ENCODE data around the gene SLC25A5. TPM values are rescaled to one million over a fixed set of nuclear protein-coding genes. Genes with fewer than 3 reads are reported as not detected.
A peak's percentile ranks its signal among the peaks of the same experiment; 100 is the strongest.

Gene SLC25A5

GRCh38 chrX:119516157-119516702 lies 48.0 kb downstream of the SLC25A5 start:
- Histone ChIP-seq H3K27ac (replicated peaks; ENCODE audit: low read length) (no peak overlapping the region), H3K9me3 (replicated peaks in 1 of 2; ENCODE audit: control insufficient read depth in 2 of 2, insufficient read depth in 1 of 2, low read depth in 1 of 2, low read length in 2 of 2) (no peaks in the 10 kb centered on the region), H2BK15ac (ENCODE audit: low read length) (no peak overlapping the region), H2BK120ac (ENCODE audit: low read depth, low read length) (no peak overlapping the region), H4K91ac (ENCODE audit: low read depth, low read length, poor library complexity) (no peak overlapping the region), H3K9ac (ENCODE audit: low read depth, low read length, poor library complexity) (no peak overlapping the region), H2AFZ (ENCODE audit: low read length) (peak overlapping the region; percentile 71), H3K23ac (ENCODE audit: low read depth, low read length, poor library complexity) (no peak overlapping the region), H3K4me3 (ENCODE audit: low read length in 2 of 2) (no peak overlapping the region), H2BK5ac (ENCODE audit: low read length) (no peak overlapping the region), H3K36me3 (replicated peaks in 1 of 2; ENCODE audit: control insufficient read depth in 2 of 2, insufficient read depth in 2 of 2, low read length in 2 of 2) (no peaks in the 10 kb centered on the region), H3K18ac (ENCODE audit: low read length) (no peak overlapping the region), H3K4me1 (ENCODE audit: control insufficient read depth in 2 of 2, insufficient read depth in 1 of 2, low read depth in 1 of 2, low read length in 2 of 2) (no peaks in the 10 kb centered on the region), H3K14ac (ENCODE audit: low read length) (no peak overlapping the region), H2BK12ac (ENCODE audit: low read length) (no peak overlapping the region), H2AK5ac (ENCODE audit: low read depth, low read length) (no peak overlapping the region), H4K8ac (ENCODE audit: low read depth, low read length) (no peak overlapping the region), H3K4ac (ENCODE audit: low read length) (no peak overlapping the region), H3K79me1 (ENCODE audit: low read depth, low read length) (no peaks in the 10 kb centered on the region), H3K4me2 (ENCODE audit: insufficient read depth, low read length, poor library complexity, severe bottlenecking) (no peak overlapping the region), H3K27me3 (ENCODE audit: control insufficient read depth in 3 of 3, insufficient read depth in 3 of 3, low read depth in 1 of 3, low read length in 3 of 3) (no peaks in the 10 kb centered on the region)
- peak; percentile 49 for DNase-seq (ENCODE audit: low spot score)
- WGBS, 2 donors (ENCODE audit: extremely low coverage in 2 of 2, insufficient read length in 2 of 2, insufficient replicate concordance in 1 of 2): no CpG with 5 or more reads among the region's 5 CpGs

DNA sequence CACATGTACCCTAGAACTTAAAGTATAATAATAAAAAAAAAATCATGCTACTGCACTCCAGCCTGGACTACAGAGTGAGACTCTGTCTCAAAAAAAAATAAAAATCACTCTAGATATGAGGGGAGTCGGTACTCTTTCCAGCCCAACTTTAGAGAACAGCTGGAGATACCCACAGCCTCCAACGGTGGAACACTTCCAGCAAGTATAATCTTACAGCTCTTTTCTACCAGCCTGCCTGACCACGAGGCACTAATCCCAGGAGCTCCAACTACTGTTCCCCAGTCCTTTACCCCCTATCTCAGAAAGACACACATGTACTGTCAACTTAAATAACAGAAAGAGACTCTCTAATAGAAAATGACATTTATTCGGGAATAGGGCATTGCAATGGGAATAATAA lies 50.1 kb downstream of the SLC25A5 start:
- H3K27me3 ChIP-seq (ENCODE audit: control insufficient read depth in 3 of 3, insufficient read depth in 3 of 3, low read depth in 1 of 3, low read length in 3 of 3): no peaks in the 10 kb centered on the region
- H3K18ac ChIP-seq (ENCODE audit: low read length): no peak overlapping the region
- no peak overlapping the region for H3K27ac ChIP-seq (replicated peaks; ENCODE audit: low read length)
- H3K36me3 ChIP-seq (replicated peaks in 1 of 2; ENCODE audit: control insufficient read depth in 2 of 2, insufficient read depth in 2 of 2, low read length in 2 of 2): no peaks in the 10 kb centered on the region
- no peak overlapping the region for H2AFZ ChIP-seq (ENCODE audit: low read length)
- H2BK120ac ChIP-seq (ENCODE audit: low read depth, low read length): no peak overlapping the region
- H3K4ac ChIP-seq (ENCODE audit: low read length): no peak overlapping the region
- no CpG with 5 or more reads among the region's 4 CpGs for WGBS, 2 donors (ENCODE audit: extremely low coverage in 2 of 2, insufficient read length in 2 of 2, insufficient replicate concordance in 1 of 2)
- H2AK5ac ChIP-seq (ENCODE audit: low read depth, low read length): no peak overlapping the region
- H2BK5ac ChIP-seq (ENCODE audit: low read length): no peak overlapping the region
- no peak overlapping the region for H3K4me3 ChIP-seq (ENCODE audit: low read length in 2 of 2)
- H3K9me3 ChIP-seq (replicated peaks in 1 of 2; ENCODE audit: control insufficient read depth in 2 of 2, insufficient read depth in 1 of 2, low read depth in 1 of 2, low read length in 2 of 2): no peaks in the 10 kb centered on the region
- H3K14ac ChIP-seq (ENCODE audit: low read length): no peak overlapping the region
- DNase-seq (ENCODE audit: low spot score): no peak
- H4K91ac ChIP-seq (ENCODE audit: low read depth, low read length, poor library complexity): no peak overlapping the region
- no peak overlapping the region for H3K23ac ChIP-seq (ENCODE audit: low read depth, low read length, poor library complexity)
- H3K9ac ChIP-seq (ENCODE audit: low read depth, low read length, poor library complexity): no peak overlapping the region
- H3K79me1 ChIP-seq (ENCODE audit: low read depth, low read length): no peaks in the 10 kb centered on the region
- no peak overlapping the region for H2BK15ac ChIP-seq (ENCODE audit: low read length)
- no peaks in the 10 kb centered on the region for H3K4me1 ChIP-seq (ENCODE audit: control insufficient read depth in 2 of 2, insufficient read depth in 1 of 2, low read depth in 1 of 2, low read length in 2 of 2)
- H2BK12ac ChIP-seq (ENCODE audit: low read length): no peak overlapping the region
- H4K8ac ChIP-seq (ENCODE audit: low read depth, low read length): no peak overlapping the region
- H3K4me2 ChIP-seq (ENCODE audit: insufficient read depth, low read length, poor library complexity, severe bottlenecking): no peak overlapping the region

Small RNA genes lying within 50 kb of the gene (small RNA-seq; reads per million reads assigned to genes)
- gene RNU1-67P (ENCODE audit: insufficient read depth) (not detected), gene RNY3P16 (ENCODE audit: insufficient read depth) (not detected)
